Endothelial cell of umbilical vein (primary cell): ENCODE measurements around the gene NANOS3. TPM values are rescaled to one million over a fixed set of nuclear protein-coding genes. Genes with fewer than 3 reads are reported as not detected.

ENCODE experiments used
- BruUV-seq: library from RNA; stranded (reverse); fragments of 400-500 nt; replicated peaks from 2 replicates; lab custom pipeline; 2021; lab: Mats Ljungman, UMichigan
- CTCF ChIA-PET: fragments of 300-600, 350-600 bp; sonication (Branson Sonifier 250); formaldehyde crosslinking; loops from one replicate; lab custom pipeline; 2021; ENCODE audit warnings: antibody characterized with exemption, inconsistent platforms; lab: Charles Lee
- POLR2A ChIA-PET: fragments of 300-600, 350-600 bp; sonication (Branson Sonifier 250); formaldehyde crosslinking; loops from one replicate; lab custom pipeline; 2021; ENCODE audit warnings: antibody characterized with exemption, inconsistent platforms; lab: Charles Lee
- DNase-seq: peaks from one replicate; pipeline ENCODE4 v3.0.0-alpha.2; 2011; ENCODE audit warnings: low read depth, low spot score
- FAIRE-seq: peaks from 2 replicates; lab custom pipeline; 2011; peaks lifted over from hg19 to GRCh38; lab: Jason Lieb, UNC
- H2AFZ ChIP-seq: 2 replicates; pipeline ENCODE4 v1.6.0; 2012; ENCODE audit warnings: low read depth, low read length, control low read depth, inconsistent platforms
- H3K27ac ChIP-seq: 2 replicates; pipeline ENCODE4 v1.5.1; 2011; ENCODE audit warnings: low read depth, mild to moderate bottlenecking, control low read depth, low read length, moderate library complexity; ENCODE audit not compliant: insufficient read depth
- H3K27me3 ChIP-seq, 2 experiments: 2 replicates each; pipeline versions ENCODE4 v1.6.0 to v1.6.1; 2011; ENCODE audit warnings: low read length in 2 of 2, mixed read lengths in 1 of 2; ENCODE audit not compliant: control insufficient read depth in 2 of 2, insufficient read depth in 2 of 2
- H3K36me3 ChIP-seq, 2 experiments: 2 replicates in 1 of 2; 3 replicates in 1 of 2; pipeline ENCODE4 v1.5.1; 2011; ENCODE audit warnings: low read length in 2 of 2, mild to moderate bottlenecking in 1 of 2, moderate library complexity in 1 of 2; ENCODE audit not compliant: control insufficient read depth in 2 of 2, insufficient read depth in 2 of 2; ENCODE audit errors: extremely low read depth in 1 of 2
- H3K4me1 ChIP-seq: 3 replicates; pipeline ENCODE4 v1.5.1; 2011; ENCODE audit warnings: mild to moderate bottlenecking, low read length; ENCODE audit not compliant: control insufficient read depth, insufficient read depth; ENCODE audit errors: extremely low read depth
- H3K4me2 ChIP-seq: 2 replicates; pipeline ENCODE4 v1.6.1; 2011; ENCODE audit warnings: low read length, control low read depth, mixed read lengths; ENCODE audit not compliant: insufficient read depth
- H3K4me3 ChIP-seq, 3 experiments: fragments of 200-600 bp in 1 of 3; sonication (generic), shearing (Covaris generic) in 1 of 3; replicated peaks in 1 of 3; 2 replicates each; pipeline ENCODE4 v1.5.1; 2011 to 2016; ENCODE audit warnings: control low read depth in 3 of 3, low read length in 3 of 3, mild to moderate bottlenecking in 2 of 3, inconsistent platforms in 1 of 3, low read depth in 1 of 3, moderate library complexity in 1 of 3; ENCODE audit not compliant: insufficient read depth in 1 of 3
- H3K79me2 ChIP-seq: 2 replicates; pipeline ENCODE4 v1.6.0; 2012; ENCODE audit warnings: low read length, inconsistent platforms; ENCODE audit not compliant: control insufficient read depth, insufficient read depth
- H3K9ac ChIP-seq: replicated peaks from 2 replicates; pipeline ENCODE3; 2011; ENCODE audit warnings: low read length, control low read depth; ENCODE audit not compliant: insufficient read depth; ENCODE audit errors: extremely low read depth
- H3K9me1 ChIP-seq: replicated peaks from 3 replicates; pipeline ENCODE4 v1.6.0; 2011; ENCODE audit warnings: mild to moderate bottlenecking, low read length; ENCODE audit not compliant: control insufficient read depth, insufficient read depth; ENCODE audit errors: extremely low read depth
- H3K9me3 ChIP-seq: replicated peaks from 2 replicates; pipeline ENCODE4 v1.5.1; 2012; ENCODE audit warnings: low read length, inconsistent platforms; ENCODE audit not compliant: control insufficient read depth, insufficient read depth
- H4K20me1 ChIP-seq: replicated peaks from 2 replicates; pipeline ENCODE3; 2011; ENCODE audit warnings: mild to moderate bottlenecking, low read length; ENCODE audit not compliant: control insufficient read depth, insufficient read depth; ENCODE audit errors: extremely low read depth
- CTCF ChIP-seq, 2 donors: IDR thresholded peaks; 1 replicate in 1 of 2; 2 replicates in 1 of 2; pipeline ENCODE4 v1.5.1; 2011; ENCODE audit warnings: low read length in 2 of 2, mild to moderate bottlenecking in 2 of 2, moderate library complexity in 2 of 2, control low read depth in 1 of 2, inconsistent platforms in 1 of 2, low read depth in 1 of 2; ENCODE audit not compliant: insufficient read depth in 1 of 2; ENCODE audit errors: extremely low read depth in 1 of 2
- EZH2 ChIP-seq: IDR thresholded peaks from 2 replicates; pipeline ENCODE4 v1.6.1; 2012; ENCODE audit warnings: borderline replicate concordance, low read depth, mild to moderate bottlenecking, moderate library complexity, low read length, inconsistent platforms; ENCODE audit not compliant: severe bottlenecking
- FOS ChIP-seq: IDR thresholded peaks from 2 replicates; pipeline ENCODE4 v1.6.1; 2011; ENCODE audit warnings: mild to moderate bottlenecking, low read length, moderate library complexity, borderline replicate concordance; ENCODE audit not compliant: insufficient read depth
- GATA2 ChIP-seq: IDR thresholded peaks from 2 replicates; pipeline ENCODE4 v1.7.0; 2011; ENCODE audit warnings: low read depth, mild to moderate bottlenecking, moderate library complexity, mixed read lengths, low read length; ENCODE audit not compliant: insufficient read length, insufficient read depth
- JUN ChIP-seq: IDR thresholded peaks from 2 replicates; pipeline ENCODE4 v1.6.1; 2011; ENCODE audit warnings: borderline replicate concordance, low read depth; ENCODE audit not compliant: insufficient read length, insufficient read depth
- MAX ChIP-seq: IDR thresholded peaks from 2 replicates; pipeline ENCODE4 v1.6.1; 2011; ENCODE audit not compliant: insufficient read depth, insufficient read length
- MYC ChIP-seq: IDR thresholded peaks from one replicate; pipeline ENCODE4 v1.6.1; 2011; ENCODE audit warnings: mild to moderate bottlenecking, low read depth, low read length
- POLR2A ChIP-seq: IDR thresholded peaks from 2 replicates; pipeline ENCODE4 v1.6.1; 2012; ENCODE audit warnings: low read depth, mild to moderate bottlenecking, control low read depth, low read length
- POLR2AphosphoS5 ChIP-seq: IDR thresholded peaks from 2 replicates; pipeline ENCODE4 v1.6.1; 2012; ENCODE audit warnings: low read depth, mild to moderate bottlenecking, control low read depth, low read length, moderate library complexity; ENCODE audit not compliant: insufficient read depth
- dilution Hi-C: fragments of 300-500 bp; cut with MboI; formaldehyde crosslinking; loops from one replicate; pipeline ENCODE4 v1.15.0; 2019; ENCODE audit warnings: low sequenced_read_pairs; ENCODE audit not compliant: extremely low pct_ligation_motif_present
- intact Hi-C: fragments of 100-400 bp; cut with micrococcal nuclease; formaldehyde crosslinking; loops from one replicate; pipeline ENCODE4 v1.10.0; 2022
- polyA plus RNA-seq, 4 experiments: library from polyadenylated mRNA; depleted of rRNA in 3 of 4; stranded (reverse) in 3 of 4; unstranded in 1 of 4; fragments of >200 nt; gene quantifications; 2 replicates each; pipeline versions ENCODE4 v1.2.1 to v1.2.3, GENCODE V29; 2011 to 2012; ENCODE audit warnings: missing spikeins in 1 of 4
- total RNA-seq: library from RNA; stranded (reverse); gene quantifications from 2 replicates; pipeline ENCODE4 v1.2.3, GENCODE V29; 2021

The NANOS3 gene
- total and polyA plus RNA-seq, 2 donors (not counting 3 experiments of a cell fraction or from before 2014, with no cell fraction given), result 1.0 to 4.4 TPM

GRCh38 chr19:13926715-13927114, 49.8 kb downstream of the NANOS3 start:
- Histone ChIP-seq H3K27me3 (no peaks in the 10 kb centered on the region), H3K9ac (no peak overlapping the region), H3K4me3 (no peak overlapping the region), H4K20me1 (no peaks in the 10 kb centered on the region), H2AFZ (no peak overlapping the region), H3K27ac (no peak overlapping the region), H3K9me3 (no peaks in the 10 kb centered on the region), H3K4me2 (no peak overlapping the region), H3K79me2 (no peaks in the 10 kb centered on the region), H3K36me3 (peaks cover 2 to 16% of the 10 kb centered on the region in 2 experiments), H3K9me1 (no peaks in the 10 kb centered on the region), H3K4me1 (no peaks in the 10 kb centered on the region)
- dilution Hi-C loops (no loop called here), intact Hi-C loops (no loop called here)
- CTCF ChIA-PET, result interaction anchor here (0.5 to 1.6 kb wide), 4 partner anchors 9 to 126 kb away, joined by 3 to 5 read pairs (median 3); partner anchors contain the start of gene IL27RA
- POLR2A ChIA-PET, result interaction anchor here (0.6 kb wide), 1 partner anchor 78 kb away, joined by 3 read pairs; no protein-coding TSS in a partner anchor
- FAIRE-seq (no peak), DNase-seq (no peak)
- BruUV-seq, result no TSS peak
- TF ChIP-seq FOS (no peak), POLR2AphosphoS5 (no peak), MYC (no peak)

- H3K4me1 ChIP-seq, result no peaks in the 10 kb centered on the region
- ChIA-PET CTCF (no interaction called here), POLR2A (no interaction called here)
- TF ChIP-seq MYC (no peak), FOS (no peak), CTCF (IDR thresholded peaks at IDR 0.05; ENCODE audit: extremely low read depth in 1 of 2, insufficient read depth in 1 of 2, low read depth in 1 of 2, low read length in 2 of 2) (no peak), POLR2AphosphoS5 (no peak), JUN (no peak), POLR2A (no peak), GATA2 (no peak), MAX (no peak), EZH2 (no peak)
- no peak overlapping the region for H3K4me2 ChIP-seq
- peaks cover 0 to 6% of the 10 kb centered on the region in 2 experiments for H3K36me3 ChIP-seq
- no peaks in the 10 kb centered on the region for H3K79me2 ChIP-seq
- H3K9me1 ChIP-seq, result no peaks in the 10 kb centered on the region
- no TSS peak for BruUV-seq
- no peak overlapping the region for H3K9ac ChIP-seq
- no peak overlapping the region for H2AFZ ChIP-seq
- intact Hi-C loops, result no loop called here
- H3K27me3 ChIP-seq, result no peaks in the 10 kb centered on the region
- H4K20me1 ChIP-seq, result no peaks in the 10 kb centered on the region
- H3K27ac ChIP-seq, result no peak overlapping the region
- FAIRE-seq (no peak), DNase-seq (no peak)
- no peak overlapping the region for H3K4me3 ChIP-seq
- dilution Hi-C loops, result no loop called here
- no peaks in the 10 kb centered on the region for H3K9me3 ChIP-seq
Measured at GRCh38 chr19:13929340-13929739, 52.4 kb downstream of the NANOS3 start.
